RWPE1 (cell line): ENCODE data around the gene ADAMTS14.

Source experiments
- CTCF ChIA-PET: fragments of 350-600 bp; sonication (Branson Sonifier 250); formaldehyde crosslinking; extraction: SDS; loops from one replicate; lab custom pipeline; 2021; lab: Yijun Ruan, JAX
- POLR2A ChIA-PET: fragments of 400-600 bp; formaldehyde crosslinking; extraction: SDS; loops from one replicate; lab custom pipeline; 2020; ENCODE audit warnings: antibody characterized with exemption; ENCODE audit not compliant: low non-redundant PET; lab: Yijun Ruan, JAX
- DNase-seq: peaks from one replicate; pipeline ENCODE4 v3.0.0; 2012; ENCODE audit warnings: low spot score
- H3K27ac ChIP-seq: fragments of 450-650 bp; 2 replicates; pipeline ENCODE4 v1.5.1; 2017
- CTCF ChIP-seq: fragments of 450-650 bp; conservative IDR thresholded peaks from 2 replicates; pipeline ENCODE4 v1.5.1; 2017; ENCODE audit warnings: low read depth, mild to moderate bottlenecking

The ADAMTS14 gene

GRCh38 chr10:70785190-70785589 is 112.9 kb downstream of the ADAMTS14 start, which contains the start of gene TBATA:
Gene TBATA (minus strand): TSS chr10:70785377. CDS start chr10:70783379, 1,998 bp downstream.
- TF ChIP-seq CTCF, result no peak
- CTCF ChIA-PET, result no interaction called here
- no peak within 1 kb of the TSS for H3K27ac ChIP-seq
- DNase-seq, result no peak
- POLR2A ChIA-PET, result no interaction called here

GRCh38 chr10:70786799-70787415 is 114.6 kb downstream of the ADAMTS14 start:
- DNase-seq, result no peak
- no peak for TF ChIP-seq CTCF
- ChIA-PET CTCF (interaction anchor here (0.5 to 0.7 kb wide), 2 partner anchors 16 to 94 kb away, joined by 3 to 10 read pairs; no protein-coding TSS in a partner anchor), POLR2A (no interaction called here)
- H3K27ac ChIP-seq, result no peak overlapping the region

GRCh38 chr10:70791386-70792039 is 119.2 kb downstream of the ADAMTS14 start:
- ChIA-PET CTCF (no interaction called here), POLR2A (no interaction called here)
- no peak for TF ChIP-seq CTCF
- H3K27ac ChIP-seq, result no peak overlapping the region
- no peak for DNase-seq

- ChIA-PET CTCF (interaction anchor here (0.9 to 1.1 kb wide), 2 partner anchors 12 to 20 kb away, joined by 3 to 4 read pairs; partner anchors contain the start of gene SGPL1), POLR2A (no interaction called here)
- H3K27ac ChIP-seq, result no peak overlapping the region
- no peak for TF ChIP-seq CTCF
- DNase-seq, result no peak
These were observed 123.3 kb downstream of the ADAMTS14 start for GRCh38 chr10:70795613-70796012.

- TF ChIP-seq CTCF, result no peak
- no peak overlapping the region for H3K27ac ChIP-seq
- no peak for DNase-seq
- POLR2A ChIA-PET, result no interaction called here
- CTCF ChIA-PET, result interaction anchor here (0.7 kb wide), 1 partner anchor 961 kb away, joined by 6 read pairs; no protein-coding TSS in a partner anchor
These were observed 125.5 kb downstream of the ADAMTS14 start for GRCh38 chr10:70797840-70798239.

- TF ChIP-seq CTCF, result no peak
- POLR2A ChIA-PET, result no interaction called here
- no peak for DNase-seq
- no peak overlapping the region for H3K27ac ChIP-seq
- CTCF ChIA-PET, result interaction anchor here (0.7 kb wide), 1 partner anchor 66 kb away, joined by 3 read pairs; no protein-coding TSS in a partner anchor
These were observed 126.8 kb downstream of the ADAMTS14 start for GRCh38 chr10:70799124-70799523.
